Fibroblast of skin of back (primary cell): Measurements from ENCODE around the gene DNAH7.

Experiments
- DNase-seq: peaks from one replicate; pipeline ENCODE4 v3.0.0-alpha.2; 2013

Gene DNAH7

GRCh38 chr2:196077821-196078220 is 9.2 kb upstream of the DNAH7 start:
- no peak for DNase-seq

- no peak for DNase-seq
Measured at GRCh38 chr2:196076778-196077568, 8.3 kb upstream of the DNAH7 start.

GRCh38 chr2:196075196-196075595 is 6.6 kb upstream of the DNAH7 start:
- DNase-seq: peak; percentile 44

- DNase-seq: no peak
Measured at GRCh38 chr2:196074631-196075030, 6.0 kb upstream of the DNAH7 start.

GRCh38 chr2:196073521-196073920 is 4.9 kb upstream of the DNAH7 start:
- DNase-seq: no peak

GRCh38 chr2:196067088-196067382 is 1.6 kb downstream of the DNAH7 start:
- DNase-seq: no peak

GRCh38 chr2:196066291-196067087 is 2.1 kb downstream of the DNAH7 start:
- peak; percentile 37 for DNase-seq

GRCh38 chr2:196063773-196064172 is 4.9 kb downstream of the DNAH7 start:
- no peak for DNase-seq

- DNase-seq: no peak
Measured at GRCh38 chr2:196059491-196059960, 9.1 kb downstream of the DNAH7 start.

- no peak for DNase-seq
Measured at GRCh38 chr2:196054631-196055030, 14.0 kb downstream of the DNAH7 start.

GRCh38 chr2:196046123-196046917 is 22.3 kb downstream of the DNAH7 start:
- peak; percentile 33 for DNase-seq

GRCh38 chr2:196041786-196042185 is 26.9 kb downstream of the DNAH7 start:
- DNase-seq: no peak

GRCh38 chr2:196040218-196040617 is 28.4 kb downstream of the DNAH7 start:
- DNase-seq: no peak

- DNase-seq: no peak
Measured at GRCh38 chr2:196036442-196036841, 32.2 kb downstream of the DNAH7 start.

GRCh38 chr2:196018037-196018436 is 50.6 kb downstream of the DNAH7 start:
- DNase-seq: no peak

- DNase-seq: no peak
Measured at GRCh38 chr2:196012314-196012713, 56.3 kb downstream of the DNAH7 start.

GRCh38 chr2:196000551-196000950 is 68.1 kb downstream of the DNAH7 start:
- no peak for DNase-seq

- DNase-seq: no peak
Measured at GRCh38 chr2:195998070-195998469, 70.6 kb downstream of the DNAH7 start.

- no peak for DNase-seq
Measured at GRCh38 chr2:195995499-195995898, 73.1 kb downstream of the DNAH7 start.

GRCh38 chr2:195993623-195994022 is 75.0 kb downstream of the DNAH7 start:
- no peak for DNase-seq

- DNase-seq: no peak
Measured at GRCh38 chr2:195985741-195986140, 82.9 kb downstream of the DNAH7 start.

GRCh38 chr2:195984923-195985726 is 83.5 kb downstream of the DNAH7 start:
- peak; percentile 8 for DNase-seq
